Liver (tissue), 9 donors: ENCODE data around the gene ETS1. TPM values are rescaled to one million over a fixed set of nuclear protein-coding genes. Genes with fewer than 3 reads are reported as not detected.

Experiments
- DNase-seq: peaks from one replicate; pipeline ENCODE4 v3.0.0-alpha.2; 2017; ENCODE audit warnings: low spot score
- H3K27ac ChIP-seq, 2 donors: one replicate each; pipeline ENCODE4 v1.7.0; 2013; ENCODE audit warnings: inconsistent platforms in 2 of 2, low read length in 2 of 2, control low read depth in 1 of 2, low read depth in 1 of 2, mild to moderate bottlenecking in 1 of 2
- H3K27me3 ChIP-seq, 4 donors: one replicate each; pipeline versions ENCODE4 v1.6.1 to v1.7.0; 2013; ENCODE audit warnings: low read length in 3 of 4, inconsistent platforms in 1 of 4, mild to moderate bottlenecking in 1 of 4, moderate library complexity in 1 of 4; ENCODE audit not compliant: control insufficient read depth in 4 of 4, insufficient read depth in 4 of 4
- H3K36me3 ChIP-seq, 4 donors: one replicate each; pipeline versions ENCODE4 v1.6.1 to v1.7.0; 2013; ENCODE audit warnings: low read length in 3 of 4, mild to moderate bottlenecking in 3 of 4, low read depth in 1 of 4, moderate library complexity in 1 of 4; ENCODE audit not compliant: control insufficient read depth in 4 of 4, insufficient read depth in 3 of 4
- H3K4me1 ChIP-seq, 4 donors: one replicate each; pipeline versions ENCODE4 v1.6.1 to v1.7.0; 2013; ENCODE audit warnings: low read length in 3 of 4, mild to moderate bottlenecking in 3 of 4, moderate library complexity in 1 of 4; ENCODE audit not compliant: control insufficient read depth in 4 of 4, insufficient read depth in 4 of 4
- H3K4me3 ChIP-seq, 3 donors: one replicate each; pipeline versions ENCODE4 v1.6.1 to v1.7.0; 2013; ENCODE audit warnings: low read length in 3 of 3, control low read depth in 1 of 3, low read depth in 1 of 3, mild to moderate bottlenecking in 1 of 3
- H3K9ac ChIP-seq, 2 donors: one replicate each; pipeline ENCODE4 v1.7.0; 2013; ENCODE audit warnings: low read length in 2 of 2, mild to moderate bottlenecking in 2 of 2, moderate library complexity in 2 of 2, control low read depth in 1 of 2, low read depth in 1 of 2
- H3K9me3 ChIP-seq, 4 donors: one replicate each; pipeline versions ENCODE4 v1.6.1 to v1.7.0; 2013; ENCODE audit warnings: low read length in 3 of 4; ENCODE audit not compliant: control insufficient read depth in 4 of 4
- EGR1 ChIP-seq, 2 donors: IDR thresholded peaks; 2 replicates each; pipeline ENCODE4 v1.6.1; 2016 to 2018; ENCODE audit warnings: antibody characterized with exemption in 2 of 2, low read depth in 2 of 2
- FOXA1 ChIP-seq: IDR thresholded peaks from 2 replicates; pipeline ENCODE4 v1.6.1; 2016; ENCODE audit warnings: antibody characterized with exemption
- FOXA2 ChIP-seq: IDR thresholded peaks from 2 replicates; pipeline ENCODE4 v1.6.1; 2016; ENCODE audit warnings: antibody characterized with exemption
- GABPA ChIP-seq, 2 donors: IDR thresholded peaks in 1 of 2; conservative IDR thresholded peaks in 1 of 2; 2 replicates each; pipeline ENCODE4 v1.6.1; 2016; ENCODE audit warnings: antibody characterized with exemption in 2 of 2, mild to moderate bottlenecking in 1 of 2, moderate library complexity in 1 of 2
- HNF4A ChIP-seq, 2 donors: conservative IDR thresholded peaks; 2 replicates each; pipeline ENCODE4 v1.6.1; 2016; ENCODE audit warnings: antibody characterized with exemption in 2 of 2, mild to moderate bottlenecking in 2 of 2
- HNF4G ChIP-seq: IDR thresholded peaks from 2 replicates; pipeline ENCODE4 v1.6.1; 2016; ENCODE audit warnings: antibody characterized with exemption
- JUND ChIP-seq, 2 donors: IDR thresholded peaks; 2 replicates each; pipeline ENCODE4 v1.6.1; 2016; ENCODE audit warnings: antibody characterized with exemption in 2 of 2
- NR2F2 ChIP-seq: IDR thresholded peaks from 2 replicates; pipeline ENCODE4 v1.6.1; 2016; ENCODE audit warnings: antibody characterized with exemption
- RAD21 ChIP-seq, 2 donors: IDR thresholded peaks; 2 replicates each; pipeline ENCODE4 v1.6.1; 2016; ENCODE audit warnings: antibody characterized with exemption in 2 of 2, mild to moderate bottlenecking in 2 of 2
- RXRA ChIP-seq, 2 donors: IDR thresholded peaks; 2 replicates each; pipeline ENCODE4 v1.6.1; 2017 to 2018; ENCODE audit warnings: antibody characterized with exemption in 2 of 2, mild to moderate bottlenecking in 1 of 2
- SP1 ChIP-seq: IDR thresholded peaks from 2 replicates; pipeline ENCODE4 v1.6.1; 2018; ENCODE audit warnings: antibody characterized with exemption, mild to moderate bottlenecking
- TAF1 ChIP-seq: conservative IDR thresholded peaks from 2 replicates; pipeline ENCODE4 v1.6.1; 2016; ENCODE audit warnings: antibody characterized with exemption, mild to moderate bottlenecking
- YY1 ChIP-seq: IDR thresholded peaks from 2 replicates; pipeline ENCODE4 v1.6.1; 2016; ENCODE audit warnings: antibody characterized with exemption, mild to moderate bottlenecking
- WGBS: extraction: QIAGEN DNeasy Blood & Tissue Kit; methylation state at CpG from one replicate; pipeline ENCODE4 v1.1.7; 2013; 5-methylcytosine and 5-hydroxymethylcytosine counted together
- polyA plus RNA-seq, 2 donors: library from polyadenylated mRNA; stranded (reverse) in 1 of 2; unstranded in 1 of 2; fragments of 200-250 nt in 1 of 2; fragments of >200 nt in 1 of 2; fragmentation: Nextera tagmentation in 1 of 2; extraction: Ambion mirVana in 1 of 2; gene quantifications; one replicate each; pipeline versions ENCODE4 v1.2.1 to v1.2.3, GENCODE V29; 2013 to 2015
- total RNA-seq, 2 donors: library from RNA; depleted of rRNA; stranded (reverse); fragments of >200 nt; gene quantifications; one replicate each; pipeline ENCODE4 v1.2.3, GENCODE V29; 2014
- TF ChIP-seq, protein P1 (sequence below): IDR thresholded peaks from 2 replicates; pipeline ENCODE4 v1.6.1; 2016; ENCODE audit warnings: antibody characterized with exemption
- TF ChIP-seq, protein P2 (sequence below): fragments of 150-350 bp; IDR thresholded peaks from 2 replicates; pipeline ENCODE4 v1.5.1; 2017; ENCODE audit warnings: improper control_type of control experiment, low read depth, low read length; ENCODE audit not compliant: missing input control
- TF ChIP-seq, protein P3 (sequence below): IDR thresholded peaks from 2 replicates; pipeline ENCODE4 v1.6.1; 2016; ENCODE audit warnings: antibody characterized with exemption, mild to moderate bottlenecking
- TF ChIP-seq, protein P4 (sequence below): IDR thresholded peaks from 2 replicates; pipeline ENCODE4 v1.6.1; 2016; ENCODE audit warnings: antibody characterized with exemption
- TF ChIP-seq, protein P5 (sequence below): IDR thresholded peaks from 2 replicates; pipeline ENCODE4 v1.6.1; 2016; ENCODE audit warnings: antibody characterized with exemption
- donor health status: healthy.
- donor health status: healthy.
- donor health status: healthy.
- donor health status: healthy.
- donor health status: healthy.

Gene ETS1
- total and polyA plus RNA-seq, 4 donors = 4.8 to 30.0 (median 20.3) TPM

DNA sequence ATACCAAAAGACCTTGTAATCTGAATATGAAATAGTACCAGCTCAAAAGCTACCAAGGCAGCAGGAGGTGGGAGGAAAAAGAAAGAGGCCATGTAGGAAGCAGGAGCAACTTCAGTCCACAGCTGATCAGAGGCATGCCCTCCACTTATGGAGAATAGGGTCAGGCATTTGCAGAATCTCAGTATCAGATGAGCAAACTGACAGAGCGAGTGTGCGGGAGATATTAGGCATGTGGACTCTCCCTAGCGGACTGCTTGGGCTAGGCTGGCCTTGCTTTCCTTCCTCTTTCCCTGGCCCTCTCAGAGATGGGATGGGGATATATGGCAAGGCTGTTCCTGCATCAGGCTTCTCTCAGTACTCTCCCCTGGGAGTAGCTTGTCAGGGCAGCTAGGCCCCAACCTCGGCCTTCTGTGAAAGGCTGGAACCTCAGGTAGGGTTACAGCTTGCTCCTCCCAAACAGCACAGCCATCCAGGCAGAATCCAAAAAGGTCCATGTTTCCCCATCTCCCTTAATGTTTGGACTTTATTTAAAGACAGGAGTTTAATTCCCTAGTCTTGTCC, 37.0 kb downstream of the ETS1 start:
- H3K36me3 ChIP-seq = no peaks in the 10 kb centered on the region
- peaks cover 0 to 6% (median 3%) of the 10 kb centered on the region in 4 donors for H3K4me1 ChIP-seq
- no peak for DNase-seq
- H3K27me3 ChIP-seq = no peaks in the 10 kb centered on the region
- TF ChIP-seq RAD21 (IDR thresholded peaks at IDR 0.05) (no peak), GABPA (IDR thresholded peaks at IDR 0.05 in 1 of 2, conservative IDR thresholded peaks at IDR 0.05 in 1 of 2) (no peak), HNF4G (no peak), YY1 (no peak), EGR1 (IDR thresholded peaks at IDR 0.05; ENCODE audit: low read depth in 2 of 2) (no peak), FOXA2 (no peak), TAF1 (no peak), FOXA1 (no peak), NR2F2 (no peak), RXRA (IDR thresholded peaks at IDR 0.05) (no peak), SP1 (no peak), HNF4A (conservative IDR thresholded peaks at IDR 0.05) (no peak), JUND (IDR thresholded peaks at IDR 0.05) (no peak)
- TF ChIP-seq, protein P1, sequence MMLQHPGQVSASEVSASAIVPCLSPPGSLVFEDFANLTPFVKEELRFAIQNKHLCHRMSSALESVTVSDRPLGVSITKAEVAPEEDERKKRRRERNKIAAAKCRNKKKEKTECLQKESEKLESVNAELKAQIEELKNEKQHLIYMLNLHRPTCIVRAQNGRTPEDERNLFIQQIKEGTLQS = no peak
- TF ChIP-seq, protein P2, sequence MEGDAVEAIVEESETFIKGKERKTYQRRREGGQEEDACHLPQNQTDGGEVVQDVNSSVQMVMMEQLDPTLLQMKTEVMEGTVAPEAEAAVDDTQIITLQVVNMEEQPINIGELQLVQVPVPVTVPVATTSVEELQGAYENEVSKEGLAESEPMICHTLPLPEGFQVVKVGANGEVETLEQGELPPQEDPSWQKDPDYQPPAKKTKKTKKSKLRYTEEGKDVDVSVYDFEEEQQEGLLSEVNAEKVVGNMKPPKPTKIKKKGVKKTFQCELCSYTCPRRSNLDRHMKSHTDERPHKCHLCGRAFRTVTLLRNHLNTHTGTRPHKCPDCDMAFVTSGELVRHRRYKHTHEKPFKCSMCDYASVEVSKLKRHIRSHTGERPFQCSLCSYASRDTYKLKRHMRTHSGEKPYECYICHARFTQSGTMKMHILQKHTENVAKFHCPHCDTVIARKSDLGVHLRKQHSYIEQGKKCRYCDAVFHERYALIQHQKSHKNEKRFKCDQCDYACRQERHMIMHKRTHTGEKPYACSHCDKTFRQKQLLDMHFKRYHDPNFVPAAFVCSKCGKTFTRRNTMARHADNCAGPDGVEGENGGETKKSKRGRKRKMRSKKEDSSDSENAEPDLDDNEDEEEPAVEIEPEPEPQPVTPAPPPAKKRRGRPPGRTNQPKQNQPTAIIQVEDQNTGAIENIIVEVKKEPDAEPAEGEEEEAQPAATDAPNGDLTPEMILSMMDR = no peak
- TF ChIP-seq, protein P3, sequence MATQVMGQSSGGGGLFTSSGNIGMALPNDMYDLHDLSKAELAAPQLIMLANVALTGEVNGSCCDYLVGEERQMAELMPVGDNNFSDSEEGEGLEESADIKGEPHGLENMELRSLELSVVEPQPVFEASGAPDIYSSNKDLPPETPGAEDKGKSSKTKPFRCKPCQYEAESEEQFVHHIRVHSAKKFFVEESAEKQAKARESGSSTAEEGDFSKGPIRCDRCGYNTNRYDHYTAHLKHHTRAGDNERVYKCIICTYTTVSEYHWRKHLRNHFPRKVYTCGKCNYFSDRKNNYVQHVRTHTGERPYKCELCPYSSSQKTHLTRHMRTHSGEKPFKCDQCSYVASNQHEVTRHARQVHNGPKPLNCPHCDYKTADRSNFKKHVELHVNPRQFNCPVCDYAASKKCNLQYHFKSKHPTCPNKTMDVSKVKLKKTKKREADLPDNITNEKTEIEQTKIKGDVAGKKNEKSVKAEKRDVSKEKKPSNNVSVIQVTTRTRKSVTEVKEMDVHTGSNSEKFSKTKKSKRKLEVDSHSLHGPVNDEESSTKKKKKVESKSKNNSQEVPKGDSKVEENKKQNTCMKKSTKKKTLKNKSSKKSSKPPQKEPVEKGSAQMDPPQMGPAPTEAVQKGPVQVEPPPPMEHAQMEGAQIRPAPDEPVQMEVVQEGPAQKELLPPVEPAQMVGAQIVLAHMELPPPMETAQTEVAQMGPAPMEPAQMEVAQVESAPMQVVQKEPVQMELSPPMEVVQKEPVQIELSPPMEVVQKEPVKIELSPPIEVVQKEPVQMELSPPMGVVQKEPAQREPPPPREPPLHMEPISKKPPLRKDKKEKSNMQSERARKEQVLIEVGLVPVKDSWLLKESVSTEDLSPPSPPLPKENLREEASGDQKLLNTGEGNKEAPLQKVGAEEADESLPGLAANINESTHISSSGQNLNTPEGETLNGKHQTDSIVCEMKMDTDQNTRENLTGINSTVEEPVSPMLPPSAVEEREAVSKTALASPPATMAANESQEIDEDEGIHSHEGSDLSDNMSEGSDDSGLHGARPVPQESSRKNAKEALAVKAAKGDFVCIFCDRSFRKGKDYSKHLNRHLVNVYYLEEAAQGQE = no peak
- TF ChIP-seq, protein P4, sequence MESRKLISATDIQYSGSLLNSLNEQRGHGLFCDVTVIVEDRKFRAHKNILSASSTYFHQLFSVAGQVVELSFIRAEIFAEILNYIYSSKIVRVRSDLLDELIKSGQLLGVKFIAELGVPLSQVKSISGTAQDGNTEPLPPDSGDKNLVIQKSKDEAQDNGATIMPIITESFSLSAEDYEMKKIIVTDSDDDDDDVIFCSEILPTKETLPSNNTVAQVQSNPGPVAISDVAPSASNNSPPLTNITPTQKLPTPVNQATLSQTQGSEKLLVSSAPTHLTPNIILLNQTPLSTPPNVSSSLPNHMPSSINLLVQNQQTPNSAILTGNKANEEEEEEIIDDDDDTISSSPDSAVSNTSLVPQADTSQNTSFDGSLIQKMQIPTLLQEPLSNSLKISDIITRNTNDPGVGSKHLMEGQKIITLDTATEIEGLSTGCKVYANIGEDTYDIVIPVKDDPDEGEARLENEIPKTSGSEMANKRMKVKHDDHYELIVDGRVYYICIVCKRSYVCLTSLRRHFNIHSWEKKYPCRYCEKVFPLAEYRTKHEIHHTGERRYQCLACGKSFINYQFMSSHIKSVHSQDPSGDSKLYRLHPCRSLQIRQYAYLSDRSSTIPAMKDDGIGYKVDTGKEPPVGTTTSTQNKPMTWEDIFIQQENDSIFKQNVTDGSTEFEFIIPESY = no peak
- TF ChIP-seq, protein P5, sequence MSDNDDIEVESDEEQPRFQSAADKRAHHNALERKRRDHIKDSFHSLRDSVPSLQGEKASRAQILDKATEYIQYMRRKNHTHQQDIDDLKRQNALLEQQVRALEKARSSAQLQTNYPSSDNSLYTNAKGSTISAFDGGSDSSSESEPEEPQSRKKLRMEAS = no peak
- H3K9ac ChIP-seq = no peak overlapping the region
- H3K4me3 ChIP-seq = no peak overlapping the region
- peak overlapping the region; percentile 48 to 77 for H3K27ac ChIP-seq
- 88% methylated on average over 4 of the region's 4 CpGs for WGBS
- H3K9me3 ChIP-seq = no peaks in the 10 kb centered on the region
